ENCODE results near the gene NUDT6.
"Not testable (repeated sequence)": the region's sequence is repeated elsewhere in the genome, so short reads cannot be mapped to it uniquely, and the experiment has no call there.

The NUDT6 gene

GRCh38 chr4:122861172-122861943 lies 61.0 kb downstream of the NUDT6 start:
- no peak overlapping the region for H3K4me3 ChIP-seq (ENCODE audit: low read depth, low read length)
- TF ChIP-seq CTCF (IDR thresholded peaks at IDR 0.05; ENCODE audit: low read depth, low read length), result no peak

GRCh38 chr4:122858705-122859104 lies 63.7 kb downstream of the NUDT6 start:
- no peak for TF ChIP-seq CTCF (IDR thresholded peaks at IDR 0.05; ENCODE audit: low read depth, low read length)

GRCh38 chr4:122857160-122857559 lies 65.2 kb downstream of the NUDT6 start:
- TF ChIP-seq CTCF (IDR thresholded peaks at IDR 0.05; ENCODE audit: low read depth, low read length), result no peak

More at GRCh38 chr4:122858705-122859104, 63.7 kb downstream of the NUDT6 start:
- no peak overlapping the region for H3K4me3 ChIP-seq (ENCODE audit: low read depth, low read length)

GRCh38 chr4:122855353-122855890 lies 67.0 kb downstream of the NUDT6 start:
- TF ChIP-seq CTCF (IDR thresholded peaks at IDR 0.05; ENCODE audit: low read depth, low read length), result no peak
- H3K4me3 ChIP-seq (ENCODE audit: low read depth, low read length), result no peak overlapping the region

More at GRCh38 chr4:122857160-122857559, 65.2 kb downstream of the NUDT6 start:
- no peak overlapping the region for H3K4me3 ChIP-seq (ENCODE audit: low read depth, low read length)

- H3K4me3 ChIP-seq (ENCODE audit: low read depth, low read length), result peak overlapping the region; percentile 15; the same call in 1 of the 2 replicates
- TF ChIP-seq CTCF (IDR thresholded peaks at IDR 0.05; ENCODE audit: low read depth, low read length), result no peak
Measured at GRCh38 chr4:122854447-122855352, 67.7 kb downstream of the NUDT6 start.

- TF ChIP-seq CTCF (IDR thresholded peaks at IDR 0.05; ENCODE audit: low read depth, low read length), result no peak
- H3K4me3 ChIP-seq (ENCODE audit: low read depth, low read length), result no peak overlapping the region
Measured at GRCh38 chr4:122851568-122851967, 70.8 kb downstream of the NUDT6 start.

GRCh38 chr4:122849789-122850188 lies 72.6 kb downstream of the NUDT6 start:
- H3K4me3 ChIP-seq (ENCODE audit: low read depth, low read length), result not testable (repeated sequence)
